IMR-90 (cell line): ENCODE measurements around the gene HGF. TPM values are rescaled to one million over a fixed set of nuclear protein-coding genes. Genes with fewer than 3 reads are reported as not detected.

Source experiments
- ATAC-seq: fragments of 200-7000 bp; cut with Tn5 transposase; 2 replicates; pipeline ENCODE4 v1.9.1; 2020; ENCODE audit warnings: low read depth, mild to moderate bottlenecking, moderate library complexity
- BruUV-seq: library from RNA; stranded (reverse); fragments of 400-500 nt; replicated peaks from 2 replicates; lab custom pipeline; 2021; lab: Mats Ljungman, UMichigan
- CTCF ChIA-PET: fragments of 300-600 bp; formaldehyde crosslinking; extraction: SDS; loops from one replicate; lab custom pipeline; 2021; ENCODE audit warnings: antibody characterized with exemption; lab: Yijun Ruan, JAX
- POLR2A ChIA-PET: fragments of 300-600 bp; sonication (Branson Sonifier 250); formaldehyde crosslinking; loops from one replicate; lab custom pipeline; 2022; ENCODE audit warnings: antibody characterized with exemption; ENCODE audit not compliant: unreplicated experiment; lab: Charles Lee
- DNase-seq: peaks from one replicate; pipeline ENCODE4 v3.0.0; 2013
- H2AFZ ChIP-seq: replicated peaks from 2 replicates; pipeline ENCODE3; 2013; ENCODE audit warnings: low read length, mild to moderate bottlenecking; ENCODE audit not compliant: poor library complexity
- H2AK5ac ChIP-seq: 2 replicates; pipeline ENCODE4 v1.6.1; 2013; ENCODE audit warnings: low read depth, low read length, inconsistent platforms
- H2AK9ac ChIP-seq: replicated peaks from 2 replicates; pipeline ENCODE3; 2013; ENCODE audit warnings: mild to moderate bottlenecking, low read depth, low read length, moderate library complexity; ENCODE audit not compliant: poor library complexity
- H2BK120ac ChIP-seq: 2 replicates; pipeline ENCODE4 v1.6.1; 2013; ENCODE audit warnings: low read depth, low read length, inconsistent platforms
- H2BK15ac ChIP-seq: 3 replicates; pipeline ENCODE4 v1.6.1; 2013; ENCODE audit warnings: low read depth, low read length, inconsistent platforms
- H2BK20ac ChIP-seq: 2 replicates; pipeline ENCODE4 v1.6.1; 2013; ENCODE audit warnings: low read depth, mild to moderate bottlenecking, inconsistent platforms, low read length, moderate library complexity
- H2BK5ac ChIP-seq: 2 replicates; pipeline ENCODE4 v1.6.1; 2013; ENCODE audit warnings: mild to moderate bottlenecking, low read depth, low read length, inconsistent platforms; ENCODE audit not compliant: poor library complexity, severe bottlenecking
- H3K14ac ChIP-seq: replicated peaks from 2 replicates; pipeline ENCODE4 v1.6.1; 2013; ENCODE audit warnings: low read depth, low read length, inconsistent platforms
- H3K18ac ChIP-seq: 2 replicates; pipeline ENCODE4 v1.6.1; 2013; ENCODE audit warnings: low read depth, low read length, control low read depth
- H3K23ac ChIP-seq: 2 replicates; pipeline ENCODE4 v1.6.1; 2013; ENCODE audit warnings: low read depth, low read length, inconsistent platforms
- H3K27ac ChIP-seq: 2 replicates; pipeline ENCODE4 v1.5.1; 2013; ENCODE audit warnings: mild to moderate bottlenecking, control low read depth, low read length; ENCODE audit not compliant: insufficient read depth
- H3K27me3 ChIP-seq: 2 replicates; pipeline ENCODE4 v1.6.1; 2013; ENCODE audit warnings: low read length; ENCODE audit not compliant: control insufficient read depth, insufficient read depth
- H3K36me3 ChIP-seq: 2 replicates; pipeline ENCODE4 v1.6.1; 2013; ENCODE audit warnings: low read length, mixed read lengths; ENCODE audit not compliant: control insufficient read depth, insufficient read depth
- H3K4ac ChIP-seq: 2 replicates; pipeline ENCODE4 v1.6.1; 2013; ENCODE audit warnings: low read depth, low read length, inconsistent platforms
- H3K4me1 ChIP-seq: 2 replicates; pipeline ENCODE4 v1.6.1; 2013; ENCODE audit warnings: low read length, mixed read lengths; ENCODE audit not compliant: control insufficient read depth, insufficient read depth
- H3K4me2 ChIP-seq: 2 replicates; pipeline ENCODE4 v1.6.1; 2013; ENCODE audit warnings: low read depth, mild to moderate bottlenecking, control low read depth, low read length, moderate library complexity
- H3K4me3 ChIP-seq: 2 replicates; pipeline ENCODE4 v1.5.1; 2013; ENCODE audit warnings: low read depth, mild to moderate bottlenecking, control low read depth, low read length, moderate library complexity; ENCODE audit not compliant: insufficient read depth
- H3K56ac ChIP-seq: 2 replicates; pipeline ENCODE4 v1.6.1; 2013; ENCODE audit warnings: low read length, inconsistent platforms; ENCODE audit not compliant: insufficient read depth; ENCODE audit errors: extremely low read depth
- H3K79me1 ChIP-seq, 2 experiments: 2 replicates each; pipeline ENCODE4 v1.6.1; 2013; ENCODE audit warnings: low read length in 2 of 2, inconsistent platforms in 1 of 2, low read depth in 1 of 2
- H3K9ac ChIP-seq: 2 replicates; pipeline ENCODE4 v1.6.1; 2013; ENCODE audit warnings: low read depth, low read length, control low read depth
- H3K9me1 ChIP-seq: 2 replicates; pipeline ENCODE4 v1.6.1; 2013; ENCODE audit warnings: low read length, inconsistent platforms; ENCODE audit not compliant: insufficient read depth
- H3K9me3 ChIP-seq: 2 replicates; pipeline ENCODE4 v1.6.1; 2013; ENCODE audit warnings: low read length; ENCODE audit not compliant: control insufficient read depth, insufficient read depth
- H4K20me1 ChIP-seq: 2 replicates; pipeline ENCODE4 v1.6.1; 2013; ENCODE audit warnings: low read length, inconsistent platforms; ENCODE audit not compliant: insufficient read depth
- H4K5ac ChIP-seq: 2 replicates; pipeline ENCODE4 v1.6.1; 2013; ENCODE audit warnings: mild to moderate bottlenecking, low read depth, low read length, control low read depth
- H4K8ac ChIP-seq, 2 experiments: 2 replicates each; pipeline ENCODE4 v1.6.1; 2013; ENCODE audit warnings: low read depth in 2 of 2, low read length in 2 of 2, control low read depth in 1 of 2, inconsistent platforms in 1 of 2
- H4K91ac ChIP-seq: 2 replicates; pipeline ENCODE4 v1.6.1; 2013; ENCODE audit warnings: low read depth, low read length, inconsistent platforms; ENCODE audit not compliant: insufficient read depth
- BHLHE40 ChIP-seq: fragments of 150-350 bp; IDR thresholded peaks from 2 replicates; pipeline ENCODE4 v1.6.1; 2016; ENCODE audit warnings: mild to moderate bottlenecking, low read depth, low read length
- CEBPB ChIP-seq: IDR thresholded peaks from 2 replicates; pipeline ENCODE4 v1.6.1; 2012; ENCODE audit warnings: low read depth, low read length, improper control_type of control experiment
- CHD1 ChIP-seq: IDR thresholded peaks from 2 replicates; pipeline ENCODE4 v1.6.1; 2012; ENCODE audit warnings: low read depth, low read length, improper control_type of control experiment
- FOS ChIP-seq: fragments of 150-350 bp; IDR thresholded peaks from 2 replicates; pipeline ENCODE4 v1.6.1; 2016; ENCODE audit warnings: low read depth, low read length
- MAFK ChIP-seq: IDR thresholded peaks from 2 replicates; pipeline ENCODE4 v1.6.1; 2012; ENCODE audit warnings: low read depth, low read length, improper control_type of control experiment
- MAZ ChIP-seq: IDR thresholded peaks from 2 replicates; pipeline ENCODE4 v1.6.1; 2012; ENCODE audit warnings: low read depth, mild to moderate bottlenecking, low read length, improper control_type of control experiment, moderate library complexity, borderline replicate concordance
- MXI1 ChIP-seq: IDR thresholded peaks from 2 replicates; pipeline ENCODE4 v1.6.1; 2012; ENCODE audit warnings: low read depth, mild to moderate bottlenecking, low read length, moderate library complexity, borderline replicate concordance
- NFE2L2 ChIP-seq: fragments of 150-350 bp; IDR thresholded peaks from 2 replicates; pipeline ENCODE4 v1.6.1; 2016; ENCODE audit warnings: low read depth, mild to moderate bottlenecking, low read length
- POLR2A ChIP-seq: IDR thresholded peaks from 2 replicates; pipeline ENCODE4 v1.6.1; 2012; ENCODE audit warnings: mild to moderate bottlenecking, low read depth, low read length
- RAD21 ChIP-seq: IDR thresholded peaks from 2 replicates; pipeline ENCODE4 v1.6.1; 2012; ENCODE audit warnings: low read length, improper control_type of control experiment
- RCOR1 ChIP-seq: IDR thresholded peaks from 2 replicates; pipeline ENCODE4 v1.6.1; 2012; ENCODE audit warnings: mild to moderate bottlenecking, low read length, improper control_type of control experiment; ENCODE audit not compliant: insufficient replicate concordance
- RFX5 ChIP-seq: IDR thresholded peaks from 2 replicates; pipeline ENCODE4 v1.8.0; 2012; ENCODE audit warnings: low read depth, mild to moderate bottlenecking, low read length, moderate library complexity
- SMC3 ChIP-seq: fragments of 150-350 bp; IDR thresholded peaks from 2 replicates; pipeline ENCODE4 v1.6.1; 2016; ENCODE audit warnings: low read depth, mild to moderate bottlenecking, antibody characterized with exemption, low read length, moderate library complexity
- WGBS, 2 experiments: methylation state at CpG; one replicate each; pipeline versions ENCODE4 v1.1.5 to v1.1.7; 2013; ENCODE audit warnings: missing lambda C conversion rate in 2 of 2; ENCODE audit not compliant: insufficient read length in 1 of 2; ENCODE audit errors: extremely low coverage in 2 of 2; 5-methylcytosine and 5-hydroxymethylcytosine counted together
- dilution Hi-C: fragments of 300-500 bp; cut with HindIII; formaldehyde crosslinking; loops from one replicate; pipeline ENCODE4 v1.14.3; 2018; ENCODE audit warnings: low sequenced_read_pairs; ENCODE audit not compliant: unreplicated experiment
- in situ Hi-C: fragments of 300-500 bp; cut with MboI; formaldehyde crosslinking; loops from 3 replicates; pipeline ENCODE4 v1.14.3; 2019; ENCODE audit warnings: low sequenced_read_pairs, inconsistent platforms, mixed read lengths
- intact Hi-C: fragments of 100-400 bp; cut with micrococcal nuclease; formaldehyde crosslinking; loops from 2 replicates; pipeline ENCODE4 v1.10.0; 2022
- polyA plus RNA-seq, 3 experiments: library from polyadenylated mRNA; depleted of rRNA; stranded (reverse); fragments of >200 nt; gene quantifications; 2 replicates each; pipeline ENCODE4 v1.2.3, GENCODE V29; 2012; ENCODE audit warnings: low replicate concordance in 1 of 3
- total RNA-seq: library from RNA; depleted of rRNA; stranded (reverse); fragments of >200 nt; gene quantifications from 2 replicates; pipeline ENCODE4 v1.2.3, GENCODE V29; 2012
- TF ChIP-seq, protein P1 (sequence below): conservative IDR thresholded peaks from 2 replicates; pipeline ENCODE4 v1.5.1; 2012; ENCODE audit warnings: mild to moderate bottlenecking, low read depth, low read length, improper control_type of control experiment
- TF ChIP-seq, protein P2 (sequence below): fragments of 150-350 bp; IDR thresholded peaks from 2 replicates; pipeline ENCODE4 v1.6.1; 2016; ENCODE audit warnings: low read depth, mild to moderate bottlenecking, low read length, moderate library complexity, borderline replicate concordance
- TF ChIP-seq, protein P3 (sequence below): fragments of 150-350 bp; IDR thresholded peaks from 2 replicates; pipeline ENCODE4 v1.6.1; 2017; ENCODE audit warnings: mild to moderate bottlenecking, antibody characterized with exemption, low read length, low read depth

Gene HGF
- total and polyA plus RNA-seq, 2 of the 4 experiments (the other 2 are of a cell fraction): 16.8 to 50.9 TPM

DNA sequence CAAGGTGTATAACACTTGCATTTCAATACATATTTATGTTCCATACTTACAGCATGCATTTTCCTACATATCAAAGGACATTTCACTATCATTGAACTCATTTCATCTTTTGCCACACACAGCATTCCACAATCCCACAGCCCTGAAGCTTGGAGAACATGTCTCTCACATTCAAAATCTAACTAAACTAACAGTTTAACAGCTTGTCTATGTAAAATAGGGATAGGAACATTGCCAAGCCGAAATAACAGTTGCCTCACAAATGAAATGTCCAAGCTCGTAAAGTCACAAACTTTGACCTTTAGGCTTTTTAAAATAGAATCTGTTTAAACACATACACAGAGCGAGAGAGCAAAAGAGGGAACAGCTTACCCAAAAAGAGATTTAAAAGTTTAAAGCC is 65.3 kb downstream of the HGF start:
- peak overlapping the region; percentile 68; the same call in 1 of the 2 replicates for H4K5ac ChIP-seq
- H3K4ac ChIP-seq: no peak overlapping the region
- H3K4me2 ChIP-seq: no peak overlapping the region
- H2BK120ac ChIP-seq: peak overlapping the region; percentile 62; the same call in 1 of the 2 replicates
- H3K23ac ChIP-seq: no peak overlapping the region
- peak overlapping the region; percentile 2 to 35; a peak in 2 of 4 replicates for H4K8ac ChIP-seq
- no peaks in the 10 kb centered on the region; a peak in 1 of 4 replicates for H3K79me1 ChIP-seq
- intact Hi-C loops (no loop called here), in situ Hi-C loops (no loop called here), dilution Hi-C loops (no loop called here)
- H3K4me3 ChIP-seq: no peak overlapping the region
- no peak overlapping the region for H2AK9ac ChIP-seq
- H2AFZ ChIP-seq: no peak overlapping the region
- H3K9ac ChIP-seq: no peak overlapping the region; the same call in 1 of the 2 replicates
- ATAC-seq (peak; percentile 37), DNase-seq (no peak)
- H4K20me1 ChIP-seq: no peaks in the 10 kb centered on the region
- CTCF ChIA-PET: interaction anchor here (0.6 kb wide), 1 partner anchor 116 kb away, joined by 4 read pairs; no protein-coding TSS in a partner anchor
- H3K36me3 ChIP-seq: peaks cover 19% of the 10 kb centered on the region
- no peaks in the 10 kb centered on the region for H3K9me3 ChIP-seq
- no peak for TF ChIP-seq NFE2L2
- TF ChIP-seq RFX5: no peak
- TF ChIP-seq, protein P1, sequence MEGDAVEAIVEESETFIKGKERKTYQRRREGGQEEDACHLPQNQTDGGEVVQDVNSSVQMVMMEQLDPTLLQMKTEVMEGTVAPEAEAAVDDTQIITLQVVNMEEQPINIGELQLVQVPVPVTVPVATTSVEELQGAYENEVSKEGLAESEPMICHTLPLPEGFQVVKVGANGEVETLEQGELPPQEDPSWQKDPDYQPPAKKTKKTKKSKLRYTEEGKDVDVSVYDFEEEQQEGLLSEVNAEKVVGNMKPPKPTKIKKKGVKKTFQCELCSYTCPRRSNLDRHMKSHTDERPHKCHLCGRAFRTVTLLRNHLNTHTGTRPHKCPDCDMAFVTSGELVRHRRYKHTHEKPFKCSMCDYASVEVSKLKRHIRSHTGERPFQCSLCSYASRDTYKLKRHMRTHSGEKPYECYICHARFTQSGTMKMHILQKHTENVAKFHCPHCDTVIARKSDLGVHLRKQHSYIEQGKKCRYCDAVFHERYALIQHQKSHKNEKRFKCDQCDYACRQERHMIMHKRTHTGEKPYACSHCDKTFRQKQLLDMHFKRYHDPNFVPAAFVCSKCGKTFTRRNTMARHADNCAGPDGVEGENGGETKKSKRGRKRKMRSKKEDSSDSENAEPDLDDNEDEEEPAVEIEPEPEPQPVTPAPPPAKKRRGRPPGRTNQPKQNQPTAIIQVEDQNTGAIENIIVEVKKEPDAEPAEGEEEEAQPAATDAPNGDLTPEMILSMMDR: no peak
- TF ChIP-seq, protein P2, sequence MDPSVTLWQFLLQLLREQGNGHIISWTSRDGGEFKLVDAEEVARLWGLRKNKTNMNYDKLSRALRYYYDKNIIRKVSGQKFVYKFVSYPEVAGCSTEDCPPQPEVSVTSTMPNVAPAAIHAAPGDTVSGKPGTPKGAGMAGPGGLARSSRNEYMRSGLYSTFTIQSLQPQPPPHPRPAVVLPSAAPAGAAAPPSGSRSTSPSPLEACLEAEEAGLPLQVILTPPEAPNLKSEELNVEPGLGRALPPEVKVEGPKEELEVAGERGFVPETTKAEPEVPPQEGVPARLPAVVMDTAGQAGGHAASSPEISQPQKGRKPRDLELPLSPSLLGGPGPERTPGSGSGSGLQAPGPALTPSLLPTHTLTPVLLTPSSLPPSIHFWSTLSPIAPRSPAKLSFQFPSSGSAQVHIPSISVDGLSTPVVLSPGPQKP: no peak
- no peak for TF ChIP-seq BHLHE40
- no peak for TF ChIP-seq FOS
- no peak for TF ChIP-seq CEBPB
- TF ChIP-seq SMC3: no peak
- TF ChIP-seq MAZ: no peak
- TF ChIP-seq, protein P3, sequence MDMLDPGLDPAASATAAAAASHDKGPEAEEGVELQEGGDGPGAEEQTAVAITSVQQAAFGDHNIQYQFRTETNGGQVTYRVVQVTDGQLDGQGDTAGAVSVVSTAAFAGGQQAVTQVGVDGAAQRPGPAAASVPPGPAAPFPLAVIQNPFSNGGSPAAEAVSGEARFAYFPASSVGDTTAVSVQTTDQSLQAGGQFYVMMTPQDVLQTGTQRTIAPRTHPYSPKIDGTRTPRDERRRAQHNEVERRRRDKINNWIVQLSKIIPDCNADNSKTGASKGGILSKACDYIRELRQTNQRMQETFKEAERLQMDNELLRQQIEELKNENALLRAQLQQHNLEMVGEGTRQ: no peak
- no peak for TF ChIP-seq POLR2A
- no peak for TF ChIP-seq CHD1
- no peak for TF ChIP-seq RCOR1
- no peak for TF ChIP-seq MXI1
- no peak for TF ChIP-seq MAFK
- TF ChIP-seq RAD21: no peak
- H4K91ac ChIP-seq: no peak overlapping the region
- no CpG with 5 or more reads among the region's 3 CpGs for WGBS, 2 experiments
- H2AK5ac ChIP-seq: no peak overlapping the region
- H3K27me3 ChIP-seq: no peaks in the 10 kb centered on the region
- no peaks in the 10 kb centered on the region; the same call in none of the 2 replicates for H3K4me1 ChIP-seq
- H3K56ac ChIP-seq: no peak overlapping the region
- POLR2A ChIA-PET: no interaction called here
- H2BK15ac ChIP-seq: no peak overlapping the region
- H3K18ac ChIP-seq: peak overlapping the region; percentile 77; the same call in 1 of the 2 replicates
- no peak overlapping the region for H3K27ac ChIP-seq
- peak overlapping the region; percentile 12; the same call in 1 of the 2 replicates for H2BK20ac ChIP-seq
- H3K14ac ChIP-seq: no peak overlapping the region
- BruUV-seq: no TSS peak
- H3K9me1 ChIP-seq: no peaks in the 10 kb centered on the region
- peak overlapping the region; percentile 3 for H2BK5ac ChIP-seq
